ENCODE data around the gene AP1G2. TPM values are rescaled to one million over a fixed set of nuclear protein-coding genes. Genes with fewer than 3 reads are reported as not detected.

Gene AP1G2
- total and polyA plus RNA-seq, 2 of the 13 experiments (the other 11 are each of a cell fraction or from before 2014, with no cell fraction given): 96.9 to 611 TPM

DNA sequence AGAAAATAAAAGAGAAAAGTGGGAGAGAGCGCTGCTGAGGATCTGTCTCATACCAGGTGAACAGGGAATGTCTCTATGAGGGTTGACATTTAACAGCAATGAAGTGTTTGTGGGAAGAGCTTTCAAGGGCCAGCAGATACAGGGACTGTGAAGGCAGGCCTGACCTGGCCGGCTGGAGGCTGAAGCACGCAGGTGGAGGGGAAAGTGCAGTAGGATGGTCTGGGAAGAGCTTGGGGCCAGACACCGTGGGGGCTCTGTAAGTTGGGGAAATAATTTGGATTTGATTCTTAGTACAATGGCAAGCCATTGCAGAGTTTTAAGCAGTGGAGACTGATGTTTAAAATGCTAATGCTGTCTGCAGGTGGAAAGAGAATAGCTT, 44.8 kb upstream of the AP1G2 start (continued):
- TF ChIP-seq, protein P1, sequence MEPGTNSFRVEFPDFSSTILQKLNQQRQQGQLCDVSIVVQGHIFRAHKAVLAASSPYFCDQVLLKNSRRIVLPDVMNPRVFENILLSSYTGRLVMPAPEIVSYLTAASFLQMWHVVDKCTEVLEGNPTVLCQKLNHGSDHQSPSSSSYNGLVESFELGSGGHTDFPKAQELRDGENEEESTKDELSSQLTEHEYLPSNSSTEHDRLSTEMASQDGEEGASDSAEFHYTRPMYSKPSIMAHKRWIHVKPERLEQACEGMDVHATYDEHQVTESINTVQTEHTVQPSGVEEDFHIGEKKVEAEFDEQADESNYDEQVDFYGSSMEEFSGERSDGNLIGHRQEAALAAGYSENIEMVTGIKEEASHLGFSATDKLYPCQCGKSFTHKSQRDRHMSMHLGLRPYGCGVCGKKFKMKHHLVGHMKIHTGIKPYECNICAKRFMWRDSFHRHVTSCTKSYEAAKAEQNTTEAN (CRISPR knock-in tag; conservative IDR thresholded peaks at IDR 0.05): no peak
- TF ChIP-seq GLI4 (CRISPR knock-in tag; IDR thresholded peaks at IDR 0.05; ENCODE audit: borderline replicate concordance) (0 out of 2 replicates have a peak, but pooled peaks have one; percentile 6), ZFY (CRISPR knock-in tag; IDR thresholded peaks at IDR 0.05) (no peak; the same call in 1 of the 2 replicates), ZFP36 (IDR thresholded peaks at IDR 0.05; ENCODE audit: borderline replicate concordance, low read depth, low read length, partially characterized antibody) (peak; percentile 2), SALL2 (CRISPR knock-in tag; IDR thresholded peaks at IDR 0.05) (no peak), RFXAP (CRISPR knock-in tag; IDR thresholded peaks at IDR 0.05; ENCODE audit: borderline replicate concordance) (no peak), EZH2 (conservative IDR thresholded peaks at IDR 0.05; ENCODE audit: low read depth, low read length) (no peak), NR1H2 (CRISPR knock-in tag; IDR thresholded peaks at IDR 0.05; ENCODE audit: borderline replicate concordance, low read depth) (no peak), ZNF496 (CRISPR knock-in tag; IDR thresholded peaks at IDR 0.05; ENCODE audit: insufficient replicate concordance) (no peak), ZNF749 (CRISPR knock-in tag; IDR thresholded peaks at IDR 0.05; ENCODE audit: borderline replicate concordance) (0 out of 2 replicates have a peak, but pooled peaks have one; percentile 11), ZNF160 (CRISPR knock-in tag; IDR thresholded peaks at IDR 0.05) (no peak), FOXA3 (CRISPR knock-in tag; IDR thresholded peaks at IDR 0.05) (0 out of 2 replicates have a peak, but pooled peaks have one; percentile 1), LCORL (IDR thresholded peaks at IDR 0.05) (no peak), LCORL (CRISPR knock-in tag; IDR thresholded peaks at IDR 0.05) (peak; percentile 42; the same call in 1 of the 2 replicates)
- TF ChIP-seq, protein P2, sequence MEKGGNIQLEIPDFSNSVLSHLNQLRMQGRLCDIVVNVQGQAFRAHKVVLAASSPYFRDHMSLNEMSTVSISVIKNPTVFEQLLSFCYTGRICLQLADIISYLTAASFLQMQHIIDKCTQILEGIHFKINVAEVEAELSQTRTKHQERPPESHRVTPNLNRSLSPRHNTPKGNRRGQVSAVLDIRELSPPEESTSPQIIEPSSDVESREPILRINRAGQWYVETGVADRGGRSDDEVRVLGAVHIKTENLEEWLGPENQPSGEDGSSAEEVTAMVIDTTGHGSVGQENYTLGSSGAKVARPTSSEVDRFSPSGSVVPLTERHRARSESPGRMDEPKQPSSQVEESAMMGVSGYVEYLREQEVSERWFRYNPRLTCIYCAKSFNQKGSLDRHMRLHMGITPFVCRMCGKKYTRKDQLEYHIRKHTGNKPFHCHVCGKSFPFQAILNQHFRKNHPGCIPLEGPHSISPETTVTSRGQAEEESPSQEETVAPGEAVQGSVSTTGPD (CRISPR knock-in tag; IDR thresholded peaks at IDR 0.05): no peak
- TF ChIP-seq, protein P3, sequence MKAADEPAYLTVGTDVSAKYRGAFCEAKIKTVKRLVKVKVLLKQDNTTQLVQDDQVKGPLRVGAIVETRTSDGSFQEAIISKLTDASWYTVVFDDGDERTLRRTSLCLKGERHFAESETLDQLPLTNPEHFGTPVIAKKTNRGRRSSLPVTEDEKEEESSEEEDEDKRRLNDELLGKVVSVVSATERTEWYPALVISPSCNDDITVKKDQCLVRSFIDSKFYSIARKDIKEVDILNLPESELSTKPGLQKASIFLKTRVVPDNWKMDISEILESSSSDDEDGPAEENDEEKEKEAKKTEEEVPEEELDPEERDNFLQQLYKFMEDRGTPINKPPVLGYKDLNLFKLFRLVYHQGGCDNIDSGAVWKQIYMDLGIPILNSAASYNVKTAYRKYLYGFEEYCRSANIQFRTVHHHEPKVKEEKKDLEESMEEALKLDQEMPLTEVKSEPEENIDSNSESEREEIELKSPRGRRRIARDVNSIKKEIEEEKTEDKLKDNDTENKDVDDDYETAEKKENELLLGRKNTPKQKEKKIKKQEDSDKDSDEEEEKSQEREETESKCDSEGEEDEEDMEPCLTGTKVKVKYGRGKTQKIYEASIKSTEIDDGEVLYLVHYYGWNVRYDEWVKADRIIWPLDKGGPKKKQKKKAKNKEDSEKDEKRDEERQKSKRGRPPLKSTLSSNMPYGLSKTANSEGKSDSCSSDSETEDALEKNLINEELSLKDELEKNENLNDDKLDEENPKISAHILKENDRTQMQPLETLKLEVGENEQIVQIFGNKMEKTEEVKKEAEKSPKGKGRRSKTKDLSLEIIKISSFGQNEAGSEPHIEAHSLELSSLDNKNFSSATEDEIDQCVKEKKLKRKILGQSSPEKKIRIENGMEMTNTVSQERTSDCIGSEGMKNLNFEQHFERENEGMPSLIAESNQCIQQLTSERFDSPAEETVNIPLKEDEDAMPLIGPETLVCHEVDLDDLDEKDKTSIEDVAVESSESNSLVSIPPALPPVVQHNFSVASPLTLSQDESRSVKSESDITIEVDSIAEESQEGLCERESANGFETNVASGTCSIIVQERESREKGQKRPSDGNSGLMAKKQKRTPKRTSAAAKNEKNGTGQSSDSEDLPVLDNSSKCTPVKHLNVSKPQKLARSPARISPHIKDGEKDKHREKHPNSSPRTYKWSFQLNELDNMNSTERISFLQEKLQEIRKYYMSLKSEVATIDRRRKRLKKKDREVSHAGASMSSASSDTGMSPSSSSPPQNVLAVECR (CRISPR knock-in tag; IDR thresholded peaks at IDR 0.05; ENCODE audit: borderline replicate concordance): 0 out of 2 replicates have a peak, but pooled peaks have one; percentile 6
- TF ChIP-seq, protein P4, sequence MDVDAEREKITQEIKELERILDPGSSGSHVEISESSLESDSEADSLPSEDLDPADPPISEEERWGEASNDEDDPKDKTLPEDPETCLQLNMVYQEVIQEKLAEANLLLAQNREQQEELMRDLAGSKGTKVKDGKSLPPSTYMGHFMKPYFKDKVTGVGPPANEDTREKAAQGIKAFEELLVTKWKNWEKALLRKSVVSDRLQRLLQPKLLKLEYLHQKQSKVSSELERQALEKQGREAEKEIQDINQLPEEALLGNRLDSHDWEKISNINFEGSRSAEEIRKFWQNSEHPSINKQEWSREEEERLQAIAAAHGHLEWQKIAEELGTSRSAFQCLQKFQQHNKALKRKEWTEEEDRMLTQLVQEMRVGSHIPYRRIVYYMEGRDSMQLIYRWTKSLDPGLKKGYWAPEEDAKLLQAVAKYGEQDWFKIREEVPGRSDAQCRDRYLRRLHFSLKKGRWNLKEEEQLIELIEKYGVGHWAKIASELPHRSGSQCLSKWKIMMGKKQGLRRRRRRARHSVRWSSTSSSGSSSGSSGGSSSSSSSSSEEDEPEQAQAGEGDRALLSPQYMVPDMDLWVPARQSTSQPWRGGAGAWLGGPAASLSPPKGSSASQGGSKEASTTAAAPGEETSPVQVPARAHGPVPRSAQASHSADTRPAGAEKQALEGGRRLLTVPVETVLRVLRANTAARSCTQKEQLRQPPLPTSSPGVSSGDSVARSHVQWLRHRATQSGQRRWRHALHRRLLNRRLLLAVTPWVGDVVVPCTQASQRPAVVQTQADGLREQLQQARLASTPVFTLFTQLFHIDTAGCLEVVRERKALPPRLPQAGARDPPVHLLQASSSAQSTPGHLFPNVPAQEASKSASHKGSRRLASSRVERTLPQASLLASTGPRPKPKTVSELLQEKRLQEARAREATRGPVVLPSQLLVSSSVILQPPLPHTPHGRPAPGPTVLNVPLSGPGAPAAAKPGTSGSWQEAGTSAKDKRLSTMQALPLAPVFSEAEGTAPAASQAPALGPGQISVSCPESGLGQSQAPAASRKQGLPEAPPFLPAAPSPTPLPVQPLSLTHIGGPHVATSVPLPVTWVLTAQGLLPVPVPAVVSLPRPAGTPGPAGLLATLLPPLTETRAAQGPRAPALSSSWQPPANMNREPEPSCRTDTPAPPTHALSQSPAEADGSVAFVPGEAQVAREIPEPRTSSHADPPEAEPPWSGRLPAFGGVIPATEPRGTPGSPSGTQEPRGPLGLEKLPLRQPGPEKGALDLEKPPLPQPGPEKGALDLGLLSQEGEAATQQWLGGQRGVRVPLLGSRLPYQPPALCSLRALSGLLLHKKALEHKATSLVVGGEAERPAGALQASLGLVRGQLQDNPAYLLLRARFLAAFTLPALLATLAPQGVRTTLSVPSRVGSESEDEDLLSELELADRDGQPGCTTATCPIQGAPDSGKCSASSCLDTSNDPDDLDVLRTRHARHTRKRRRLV (CRISPR knock-in tag; IDR thresholded peaks at IDR 0.05): no peak
